Right forelimb (tissue), 1 donor: ENCODE measurements around the gene TIMM23B.
A peak's percentile ranks its signal among the peaks of the same experiment; 100 is the strongest.
"Not testable (repeated sequence)": the region's sequence is repeated elsewhere in the genome, so short reads cannot be mapped to it uniquely, and the experiment has no call there.

Experiments
- DNase-seq: peaks from one replicate; pipeline ENCODE4 v3.0.0-alpha.2; 2018

TIMM23B gene, protein sequence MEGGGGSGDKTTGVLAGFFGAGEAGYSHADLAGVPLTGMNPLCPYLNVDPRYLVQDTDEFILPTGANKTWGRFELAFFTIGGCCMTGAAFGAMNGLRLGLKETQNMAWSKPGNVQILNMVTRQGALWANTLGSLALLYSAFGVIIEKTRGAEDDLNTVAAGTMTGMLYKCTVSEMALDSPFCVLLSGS

DNA sequence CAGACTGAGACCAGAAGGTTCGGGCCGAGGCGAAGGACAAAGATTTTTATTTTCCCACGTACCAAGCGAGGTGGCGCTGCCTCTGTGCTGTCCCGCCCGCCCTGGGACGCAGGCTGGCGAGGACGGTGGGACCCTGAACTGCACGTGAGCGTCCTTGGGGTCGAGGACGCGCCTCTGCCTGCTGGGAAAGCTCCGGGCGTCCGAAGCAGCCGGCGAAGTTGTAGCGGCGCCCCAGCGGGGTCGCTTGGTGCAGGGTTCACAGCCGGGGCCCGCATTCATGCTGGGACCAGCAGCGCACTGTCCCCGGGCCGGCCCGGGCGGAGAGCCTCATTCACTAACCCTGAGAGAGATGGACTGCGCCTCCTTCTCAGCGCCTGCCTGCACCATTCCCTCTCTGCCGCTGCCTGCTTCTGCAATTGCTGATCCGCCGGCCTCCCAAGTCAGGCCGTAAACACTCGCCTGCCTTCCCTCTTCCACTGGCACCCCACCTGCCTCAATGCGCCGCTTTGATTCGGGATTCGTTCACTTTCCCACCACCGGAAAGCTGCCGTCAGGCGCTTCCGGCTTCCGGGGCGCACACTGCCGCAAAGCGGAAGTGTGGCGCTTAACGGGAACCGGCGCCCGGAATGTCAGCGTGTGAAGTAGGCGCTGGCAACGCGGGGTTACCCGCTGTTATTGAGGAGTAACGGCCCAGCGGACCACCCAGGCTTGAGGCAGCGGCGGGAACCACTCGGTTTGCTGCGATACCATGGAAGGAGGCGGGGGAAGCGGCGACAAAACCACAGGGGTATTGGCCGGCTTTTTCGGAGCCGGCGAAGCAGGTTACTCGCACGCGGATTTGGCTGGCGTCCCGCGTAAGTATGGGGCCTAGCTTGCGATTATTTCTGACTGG is at the start of gene TIMM23B, which contains the start of gene PARG:
TSS of gene TIMM23B (plus strand) at position 607 of the 892 bp plus-strand sequence. CDS start at position 749, 142 bp downstream.
TSS of gene PARG (minus strand) at position 581 of the 892 bp plus-strand sequence. CDS start at position 279, 302 bp downstream.
- DNase-seq, result peak; percentile 86

DNA sequence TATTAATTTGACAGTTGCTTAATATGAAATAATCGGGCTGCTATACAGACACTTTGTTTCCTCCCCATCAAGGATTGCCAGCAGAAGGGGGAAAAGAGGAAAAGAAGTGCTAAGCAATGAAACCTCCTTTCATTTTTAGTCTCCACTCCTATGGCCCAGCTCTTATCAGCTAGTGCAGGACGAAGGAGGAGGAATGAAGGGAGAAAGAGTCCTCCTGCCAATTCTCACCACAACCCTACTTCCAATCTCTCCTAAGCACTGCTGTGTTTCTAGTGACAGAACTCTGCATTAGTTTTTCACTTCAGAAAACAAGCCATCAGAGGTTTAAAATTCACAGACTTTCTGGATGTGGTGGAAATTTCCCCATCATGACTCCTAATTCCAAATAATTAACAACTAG is 41.9 kb upstream of the TIMM23B start:
- DNase-seq, result not testable (repeated sequence)

DNA sequence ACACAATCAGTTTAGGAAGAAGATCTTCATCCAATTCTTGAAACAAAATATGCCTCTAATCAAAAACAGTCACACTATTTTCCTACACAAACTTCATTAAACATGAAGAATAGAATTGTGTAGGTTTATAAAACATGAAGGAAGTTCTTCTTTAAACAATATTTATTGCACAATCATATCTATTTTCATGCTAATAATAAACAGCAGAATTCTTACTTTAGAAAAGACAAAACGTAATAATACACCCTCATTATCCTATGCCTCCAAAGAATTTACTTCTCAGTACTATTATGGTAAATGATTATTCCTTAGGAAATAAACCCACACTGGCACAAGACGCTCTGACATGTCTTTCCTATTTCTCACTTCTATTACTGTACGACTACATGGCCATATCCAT is 41.4 kb upstream of the TIMM23B start:
- not testable (repeated sequence) for DNase-seq

DNA sequence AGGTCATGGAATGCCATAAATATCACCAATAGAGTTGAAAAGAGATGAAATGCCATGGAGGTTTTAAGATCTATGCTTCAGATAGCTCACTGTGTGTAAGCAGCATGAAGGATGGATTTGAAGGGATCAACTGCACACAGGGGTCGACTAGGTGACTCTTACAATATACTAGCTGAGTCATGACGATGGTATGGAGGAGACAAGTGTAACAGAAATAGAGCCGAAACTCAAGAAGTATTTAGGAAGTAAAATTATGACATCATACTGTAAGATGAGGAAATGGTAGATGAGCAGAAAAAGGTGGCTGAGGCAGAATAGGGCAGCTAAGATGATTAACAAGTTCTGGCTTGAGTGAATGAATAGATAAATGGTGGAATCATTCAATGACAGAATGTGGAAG is 38.0 kb upstream of the TIMM23B start:
- not testable (repeated sequence) for DNase-seq

DNA sequence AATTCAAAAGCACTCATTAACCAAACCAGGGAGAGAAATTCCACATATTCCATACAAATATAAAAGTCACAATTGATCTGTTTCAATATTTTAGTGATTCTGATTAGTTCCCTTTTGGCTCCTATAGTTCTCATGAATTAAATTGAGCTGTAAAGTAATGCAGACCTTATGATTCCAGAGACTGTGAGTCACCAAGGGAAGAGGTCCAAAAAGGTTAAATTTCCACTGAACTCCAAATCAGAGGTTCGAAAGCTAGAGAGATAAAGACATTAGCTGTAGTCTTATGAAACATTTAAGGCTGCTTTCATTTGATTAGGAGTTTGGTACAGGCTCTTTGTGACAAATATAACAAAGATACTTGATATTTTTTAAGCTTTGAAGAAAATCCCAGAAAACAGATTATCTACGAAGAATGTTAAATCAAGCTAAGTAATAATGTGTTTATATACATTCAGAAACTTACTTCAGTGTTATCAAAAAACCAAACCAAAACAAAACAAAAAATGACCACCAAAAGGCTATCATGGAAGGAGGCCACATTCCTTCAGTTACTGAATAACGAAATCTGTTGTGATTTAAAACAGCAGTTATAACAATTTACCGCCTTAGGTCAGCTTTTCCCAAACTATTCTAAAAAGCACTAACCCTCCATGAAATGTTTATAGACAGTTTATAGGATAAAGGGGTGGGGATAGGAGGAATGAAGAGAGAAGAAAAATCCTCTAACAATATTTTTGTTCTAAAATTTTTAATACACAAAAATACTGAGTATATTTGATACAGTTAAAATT is 33.4 kb upstream of the TIMM23B start:
- not testable (repeated sequence) for DNase-seq

DNA sequence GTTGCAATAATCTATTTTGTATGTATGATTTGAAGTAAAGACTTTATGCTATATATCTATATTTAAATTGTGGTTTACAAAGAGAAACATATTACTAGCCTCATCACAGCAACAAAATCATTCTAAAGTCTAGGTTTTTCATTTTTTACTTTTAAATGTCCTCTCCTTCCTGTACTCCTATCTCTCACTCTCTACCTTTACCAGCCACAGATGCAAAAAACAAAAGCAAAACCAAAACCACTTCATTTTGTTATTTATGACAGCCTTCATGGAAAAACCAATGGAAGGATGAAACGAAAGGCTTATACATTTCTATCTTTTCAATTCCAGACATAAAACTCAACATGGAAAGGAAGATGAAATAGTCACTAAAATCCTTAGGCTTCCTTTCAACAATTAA is 31.6 kb upstream of the TIMM23B start:
- not testable (repeated sequence) for DNase-seq

DNA sequence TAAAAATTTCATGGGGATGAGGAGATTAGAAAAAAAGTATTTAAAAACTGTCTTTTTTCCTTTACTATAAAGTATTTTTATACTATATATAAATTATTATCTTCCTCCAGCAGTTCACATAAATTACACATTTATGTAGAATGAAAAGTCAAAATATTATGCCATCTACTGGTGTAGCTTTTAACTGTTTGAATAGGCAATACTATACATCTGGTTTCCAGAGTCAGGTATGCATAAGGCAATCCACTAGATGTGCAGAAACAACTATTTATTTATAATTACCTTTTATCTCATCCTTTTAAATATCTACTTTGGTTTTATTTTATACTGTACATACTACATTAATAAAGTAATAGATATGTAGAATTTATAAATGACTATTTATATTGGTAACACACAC is 25.4 kb upstream of the TIMM23B start:
- not testable (repeated sequence) for DNase-seq

DNA sequence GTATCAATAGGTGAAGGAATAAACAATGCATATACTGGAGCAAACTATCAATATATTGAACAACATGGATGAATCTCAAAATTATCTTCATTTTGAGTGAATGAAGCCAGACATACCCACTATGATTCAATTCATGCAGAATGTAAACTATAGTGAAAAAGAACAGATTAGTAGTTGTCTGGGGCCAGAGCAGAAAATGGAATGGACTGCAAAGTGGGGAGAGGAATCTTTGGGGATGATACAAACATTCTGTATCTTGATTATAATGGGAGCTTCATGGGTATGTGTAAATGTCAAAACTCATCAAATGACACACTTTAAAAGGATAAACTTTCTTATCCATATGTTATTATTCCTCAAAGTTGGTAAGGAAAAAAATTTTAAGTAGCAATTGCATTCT is 23.9 kb upstream of the TIMM23B start:
- DNase-seq, result not testable (repeated sequence)

DNA sequence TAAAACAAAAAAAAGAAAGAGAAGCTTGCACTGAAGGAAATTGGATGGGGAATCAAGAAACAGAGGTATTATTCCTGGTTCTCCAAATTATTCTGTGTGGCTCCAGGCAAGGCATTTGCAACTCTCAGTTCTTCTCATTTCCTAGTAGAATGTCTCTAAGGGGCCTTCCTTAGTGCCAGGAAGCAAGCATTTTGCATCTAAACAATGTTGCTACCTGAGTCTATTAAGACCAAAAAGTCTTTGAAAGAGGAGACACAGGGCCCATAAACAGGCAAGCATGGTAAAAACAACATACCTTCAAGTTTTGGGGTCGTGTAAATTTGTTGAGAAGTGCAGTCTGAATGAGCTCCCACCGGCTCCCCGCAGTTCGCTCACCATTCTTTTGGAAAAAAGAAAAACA is 19.8 kb upstream of the TIMM23B start:
- not testable (repeated sequence) for DNase-seq

DNA sequence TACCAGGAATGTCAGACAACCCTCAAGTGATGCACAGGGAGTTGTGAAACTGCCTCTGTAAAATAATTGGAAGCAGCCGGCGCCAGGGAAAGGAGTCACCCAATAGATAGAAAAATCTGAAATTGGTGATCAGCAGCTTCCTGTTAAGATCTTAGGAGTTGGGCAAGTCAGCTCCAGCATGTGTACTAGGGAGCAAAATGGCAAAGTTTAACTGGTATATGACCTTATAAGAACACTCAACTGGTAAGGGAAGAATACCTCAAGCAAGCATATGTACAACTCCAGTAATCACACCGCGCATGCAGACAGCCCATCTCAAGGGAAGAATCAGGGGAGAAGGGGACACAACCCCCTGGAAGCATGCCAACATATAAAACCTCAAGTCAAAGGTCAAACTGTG is 18.3 kb upstream of the TIMM23B start:
- not testable (repeated sequence) for DNase-seq

DNA sequence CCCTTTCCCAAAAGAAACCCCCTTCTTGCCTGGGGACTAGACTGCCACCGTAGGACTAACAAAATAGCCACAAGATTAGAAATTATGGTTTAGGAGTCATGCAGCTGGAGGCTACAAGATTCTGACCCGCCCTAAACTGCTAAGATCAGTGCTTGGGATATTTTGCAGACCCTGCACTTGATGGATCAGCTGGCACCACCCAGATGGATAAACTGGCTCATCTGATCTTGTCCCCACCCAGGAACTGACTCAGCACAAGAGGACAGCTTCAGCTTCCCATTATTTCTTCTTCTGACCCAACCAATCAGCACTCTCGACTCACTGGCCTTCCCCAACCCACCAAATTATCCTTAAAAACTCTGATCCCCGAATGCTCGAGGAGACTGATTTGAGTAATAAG is 10.6 kb upstream of the TIMM23B start:
- not testable (repeated sequence) for DNase-seq

DNA sequence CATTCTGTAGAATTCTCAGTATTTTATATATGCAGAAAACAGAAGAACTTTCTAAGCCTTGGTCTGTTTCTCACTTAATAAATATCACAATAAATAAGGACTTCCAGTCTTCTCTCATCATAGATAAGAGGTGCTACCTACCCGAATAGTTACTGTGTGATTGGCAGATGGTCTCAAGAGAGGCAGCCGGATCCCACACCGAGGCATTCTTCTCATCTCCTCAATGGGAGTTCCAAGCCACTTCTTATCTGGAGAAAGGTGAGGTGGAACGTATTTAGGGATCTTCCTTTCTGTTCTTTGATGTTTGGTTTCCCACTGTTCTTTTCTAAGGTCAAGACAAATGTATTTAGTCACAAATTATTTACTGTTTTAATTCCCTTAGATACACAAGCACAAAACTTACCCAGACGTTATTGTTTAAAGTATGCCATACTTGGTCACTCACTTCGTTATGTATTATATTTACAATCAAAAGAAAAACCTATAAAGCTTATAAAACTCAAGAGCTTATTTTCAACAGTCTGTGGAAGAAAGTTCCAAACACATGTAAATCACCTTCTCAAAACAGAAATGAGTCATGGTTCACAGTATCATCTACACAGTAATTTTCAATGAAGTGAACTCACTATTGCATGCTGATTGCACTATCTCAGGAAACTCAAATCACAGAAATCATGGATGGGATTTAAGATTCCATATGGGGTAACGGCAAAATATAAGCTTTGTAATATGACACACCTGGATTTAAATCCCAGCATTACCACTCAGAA is 9.7 kb upstream of the TIMM23B start:
- DNase-seq, result not testable (repeated sequence)

DNA sequence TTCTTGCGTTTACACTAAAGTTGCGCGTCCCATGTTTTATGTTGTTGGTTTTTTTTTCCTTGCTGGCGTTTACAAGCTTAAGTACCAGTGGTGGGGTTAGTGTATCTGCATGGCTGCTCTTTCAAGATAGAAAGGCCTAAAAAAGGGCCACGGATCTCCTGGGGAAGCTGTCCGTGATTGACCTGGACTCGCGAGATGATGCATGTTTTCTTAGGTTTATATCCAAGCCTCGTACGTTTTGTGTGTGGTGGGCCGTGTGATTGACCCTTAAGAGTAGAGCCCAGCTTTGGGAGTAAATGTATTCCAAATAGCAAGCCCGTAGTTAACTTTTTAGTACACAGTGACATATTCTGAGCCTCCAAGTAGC is 469 bp downstream of the TIMM23B start:
- DNase-seq, result not testable (repeated sequence)

DNA sequence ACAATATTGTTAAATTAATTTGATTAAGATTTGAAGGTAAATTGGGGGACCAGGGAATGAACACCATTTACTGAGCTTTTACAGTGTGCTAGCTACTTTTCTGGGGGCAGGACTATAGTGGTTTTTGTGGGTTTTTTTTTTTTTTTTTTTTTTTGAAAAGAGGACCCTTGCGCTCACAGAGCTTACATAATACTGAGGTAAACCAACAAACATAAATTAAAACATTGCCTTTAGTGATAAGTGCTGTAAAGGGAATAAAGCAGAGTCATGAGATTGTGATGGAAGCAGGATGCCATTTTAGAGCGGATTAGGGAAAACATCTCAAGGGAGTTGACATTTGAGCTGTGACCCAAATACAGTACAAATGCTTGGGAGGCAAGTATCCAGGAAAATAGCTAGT is 1.8 kb downstream of the TIMM23B start:
- not testable (repeated sequence) for DNase-seq

DNA sequence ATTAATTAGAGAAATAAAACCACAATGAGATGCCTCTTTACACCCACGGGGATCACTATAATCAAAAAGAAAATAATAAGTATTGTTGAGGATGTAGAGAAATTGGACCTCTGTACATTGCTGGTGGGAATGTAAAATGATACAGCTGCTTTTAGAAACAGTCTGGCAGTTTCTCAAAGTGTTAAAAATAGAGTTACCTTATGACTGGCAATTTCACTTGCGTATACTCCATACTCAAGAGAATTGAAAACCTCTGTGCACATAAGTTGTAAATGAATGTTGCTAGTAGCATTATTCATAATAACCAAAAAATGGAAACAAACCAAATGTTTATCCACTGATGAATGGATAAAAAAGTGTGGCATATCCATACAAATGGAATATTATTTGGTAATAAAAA is 6.3 kb downstream of the TIMM23B start:
- DNase-seq, result not testable (repeated sequence)

DNA sequence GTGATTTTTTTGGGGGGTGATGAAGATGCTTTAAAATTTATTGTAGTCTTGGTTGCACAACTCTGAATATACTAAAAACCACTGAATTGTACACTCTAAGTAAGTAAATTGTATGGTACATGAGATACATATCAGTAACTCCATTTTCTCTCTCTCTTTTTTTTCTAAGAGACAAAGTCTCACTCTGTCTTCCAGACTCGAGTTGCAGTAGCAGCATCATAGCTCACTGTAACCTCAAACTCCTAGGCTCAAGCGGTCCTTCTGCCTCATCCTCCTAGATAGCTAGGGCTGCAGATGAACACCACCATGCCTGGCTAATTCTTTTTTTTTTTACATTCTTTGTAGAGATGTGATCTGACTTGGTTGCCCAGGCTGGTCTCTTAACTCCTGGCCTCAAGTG is 6.9 kb downstream of the TIMM23B start:
- not testable (repeated sequence) for DNase-seq

DNA sequence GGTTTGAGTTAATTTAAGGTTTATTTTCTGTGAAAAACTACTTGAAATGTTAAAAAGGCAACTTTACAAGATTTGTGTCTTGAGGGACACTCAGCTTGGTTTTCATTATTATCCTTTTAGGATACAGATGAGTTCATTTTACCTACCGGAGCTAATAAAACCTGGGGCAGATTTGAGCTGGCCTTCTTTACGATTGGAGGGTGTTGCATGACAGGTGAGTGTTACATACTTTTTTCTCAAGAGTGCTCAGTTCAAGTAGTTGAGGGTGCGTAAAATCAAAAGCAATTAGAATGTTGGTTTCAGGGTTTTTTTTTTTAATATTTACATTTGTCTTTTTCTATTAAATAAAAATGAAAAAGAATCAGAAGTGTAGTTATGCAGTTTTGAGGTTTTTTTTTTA is 10.2 kb downstream of the TIMM23B start:
- DNase-seq, result not testable (repeated sequence)

DNA sequence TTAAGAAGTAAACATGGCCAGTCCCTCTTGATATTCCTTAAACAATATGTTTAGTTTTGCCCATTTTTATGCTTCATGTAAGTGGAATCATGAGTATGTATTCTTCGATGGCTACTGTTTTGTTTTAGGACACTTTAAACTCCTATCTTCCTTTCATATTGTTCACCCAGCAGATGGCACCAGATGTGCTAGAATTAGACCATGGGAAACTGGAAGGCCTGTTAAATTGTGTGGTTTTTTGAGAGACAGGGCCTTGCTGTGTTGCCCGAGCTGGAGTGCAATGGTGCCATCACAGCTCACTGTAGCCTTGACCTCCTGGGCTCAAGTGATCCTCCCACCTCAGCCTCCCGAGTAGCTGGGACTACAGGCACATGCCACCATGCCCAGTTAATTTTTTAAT is 11.3 kb downstream of the TIMM23B start:
- DNase-seq, result not testable (repeated sequence)

DNA sequence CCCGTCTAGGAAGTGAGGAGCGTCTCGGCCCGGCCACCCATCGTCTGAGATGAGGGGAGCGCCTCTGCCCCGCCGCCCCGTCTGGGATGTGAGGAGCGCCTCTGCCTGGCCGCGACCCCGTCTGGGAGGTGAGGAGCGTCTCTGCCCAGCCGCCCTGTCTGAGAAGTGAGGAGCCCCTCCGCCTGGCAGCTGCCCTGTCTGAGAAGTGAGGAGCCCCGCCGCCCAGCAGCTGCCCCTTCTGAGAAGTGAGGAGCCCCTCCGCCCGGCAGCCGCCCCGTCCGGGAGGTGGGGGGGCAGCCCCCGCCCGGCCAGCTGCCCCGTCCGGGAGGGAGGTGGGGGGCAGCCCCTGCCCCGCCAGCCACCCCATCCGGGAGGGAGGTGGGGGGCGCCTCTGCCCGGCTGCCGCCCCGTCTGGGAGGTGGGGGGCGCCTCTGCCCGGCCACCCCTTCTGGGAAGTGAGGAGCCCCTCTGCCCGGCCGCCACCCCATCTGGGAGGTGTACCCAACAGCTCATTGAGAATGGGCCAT is 28.5 kb downstream of the TIMM23B start:
- DNase-seq, result not testable (repeated sequence)

DNA sequence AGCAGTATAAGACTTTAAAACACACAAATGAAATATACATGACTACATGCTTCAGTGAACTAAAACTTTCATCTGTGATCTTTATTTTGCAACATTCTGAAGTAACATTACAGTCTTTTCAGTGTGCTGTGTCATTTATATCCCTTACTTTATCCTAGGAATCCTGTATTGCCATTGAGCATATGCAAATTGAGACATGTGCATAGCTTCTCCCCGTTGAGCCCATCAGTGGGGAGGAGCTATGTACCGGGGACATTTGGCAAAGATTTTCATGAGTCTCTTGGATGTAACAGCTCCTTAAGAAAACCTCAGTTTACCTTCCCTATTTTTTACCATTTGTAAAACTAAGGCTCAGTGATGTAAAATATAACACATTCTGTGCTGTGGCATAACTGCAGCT is 29.6 kb downstream of the TIMM23B start:
- DNase-seq, result not testable (repeated sequence)

DNA sequence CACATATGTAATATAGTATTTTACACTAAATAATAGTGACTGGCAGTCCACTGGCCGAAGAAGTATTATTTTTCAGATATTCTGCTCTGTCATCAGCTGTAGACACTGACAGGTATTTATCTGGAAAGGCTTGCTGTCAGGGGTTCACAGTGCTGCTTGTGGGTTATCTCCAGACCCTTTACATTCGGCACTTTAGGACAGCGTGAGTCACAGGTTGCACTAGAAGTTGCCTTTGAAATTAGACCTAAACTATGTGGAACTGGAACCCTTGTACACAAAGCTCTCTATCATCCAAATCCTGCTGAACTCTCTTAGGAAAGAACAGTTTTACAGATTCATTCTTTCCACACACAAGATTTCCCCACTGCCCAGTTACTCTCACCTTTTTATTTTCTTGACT is 30.2 kb downstream of the TIMM23B start:
- DNase-seq, result not testable (repeated sequence)

DNA sequence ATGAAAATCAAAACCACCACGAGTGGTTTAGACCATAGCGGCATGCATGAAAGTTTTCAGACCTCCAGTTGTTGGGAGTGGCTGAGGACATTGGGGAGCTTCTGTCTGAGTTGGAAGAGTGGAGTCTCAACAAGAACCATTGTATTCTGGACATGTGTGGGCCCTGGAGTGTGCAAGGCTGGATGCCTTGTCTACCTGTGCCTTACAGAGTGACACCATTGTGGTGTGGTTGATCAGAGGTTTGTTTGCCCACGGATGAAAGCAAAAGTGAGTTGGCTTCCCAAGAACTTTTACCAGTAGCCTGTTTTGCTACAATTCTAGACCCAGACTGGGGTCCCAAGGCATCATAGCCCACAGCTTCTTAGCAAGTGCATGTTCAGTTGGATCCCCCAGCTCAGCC is 35.9 kb downstream of the TIMM23B start:
- not testable (repeated sequence) for DNase-seq
